A172 (cell line): ENCODE measurements around the gene MKLN1. TPM values are rescaled to one million over a fixed set of nuclear protein-coding genes. Genes with fewer than 3 reads are reported as not detected.
"Not testable (repeated sequence)": the region's sequence is repeated elsewhere in the genome, so short reads cannot be mapped to it uniquely, and the experiment has no call there.

Source experiments
- DNase-seq: peaks from one replicate; pipeline ENCODE4 v3.0.0-alpha.2; 2015; ENCODE audit warnings: low spot score
- total RNA-seq: library from RNA; depleted of rRNA; stranded (reverse); fragments of >200 nt; shearing (Covaris generic); gene quantifications from 2 replicates; pipeline ENCODE4 v1.2.3, GENCODE V29; 2014; rRNA removed

The MKLN1 gene
- total RNA-seq: 27.1 and 32.4 TPM in 2 replicates

GRCh38 chr7:131327626-131328376 is at the start of gene MKLN1:
Gene MKLN1, plus strand, starts transcription at chr7:131327876. Its CDS starts 24 bp downstream, at chr7:131327900.
- DNase-seq: peak; percentile 76

GRCh38 chr7:131279044-131279443 is 48.6 kb upstream of the MKLN1 start:
- DNase-seq: no peak

- DNase-seq: no peak
Measured at GRCh38 chr7:131281266-131282048, 46.2 kb upstream of the MKLN1 start.

- DNase-seq: no peak
Measured at GRCh38 chr7:131284702-131285419, 42.8 kb upstream of the MKLN1 start.

- no peak for DNase-seq
Measured at GRCh38 chr7:131285556-131285955, 42.1 kb upstream of the MKLN1 start.

- no peak for DNase-seq
Measured at GRCh38 chr7:131288450-131288849, 39.2 kb upstream of the MKLN1 start.

- DNase-seq: no peak
Measured at GRCh38 chr7:131289051-131289450, 38.6 kb upstream of the MKLN1 start.

- no peak for DNase-seq
Measured at GRCh38 chr7:131292141-131292905, 35.4 kb upstream of the MKLN1 start.

- no peak for DNase-seq
Measured at GRCh38 chr7:131293018-131293417, 34.7 kb upstream of the MKLN1 start.

GRCh38 chr7:131294553-131294952 is 33.1 kb upstream of the MKLN1 start:
- DNase-seq: no peak

GRCh38 chr7:131298608-131298992 is 29.1 kb upstream of the MKLN1 start:
- no peak for DNase-seq

GRCh38 chr7:131299074-131299473 is 28.6 kb upstream of the MKLN1 start:
- no peak for DNase-seq

- no peak for DNase-seq
Measured at GRCh38 chr7:131300078-131300477, 27.6 kb upstream of the MKLN1 start.

GRCh38 chr7:131300572-131301466 is 26.9 kb upstream of the MKLN1 start:
- no peak for DNase-seq

GRCh38 chr7:131302446-131302845 is 25.2 kb upstream of the MKLN1 start:
- no peak for DNase-seq

- DNase-seq: peak; percentile 22
Measured at GRCh38 chr7:131302876-131303707, 24.6 kb upstream of the MKLN1 start.

GRCh38 chr7:131305152-131305551 is 22.5 kb upstream of the MKLN1 start:
- DNase-seq: no peak

GRCh38 chr7:131306041-131306440 is 21.6 kb upstream of the MKLN1 start:
- not testable (repeated sequence) for DNase-seq

GRCh38 chr7:131306777-131307176 is 20.9 kb upstream of the MKLN1 start:
- no peak for DNase-seq

- DNase-seq: no peak
Measured at GRCh38 chr7:131307627-131308026, 20.0 kb upstream of the MKLN1 start.
